Umbilical cord (tissue), 2 donors: Measurements from ENCODE around the gene POMP. TPM values are rescaled to one million over a fixed set of nuclear protein-coding genes. Genes with fewer than 3 reads are reported as not detected.

ENCODE experiments used
- DNase-seq: peaks from one replicate; pipeline ENCODE4 v3.0.0-alpha.2; 2015; ENCODE audit warnings: low spot score
- total RNA-seq: library from RNA; depleted of rRNA; stranded (reverse); fragments of >200 nt; gene quantifications from one replicate; pipeline ENCODE4 v1.2.3, GENCODE V29; 2014; ENCODE audit warnings: low replicate concordance; ENCODE audit not compliant: insufficient read depth

Gene POMP, protein sequence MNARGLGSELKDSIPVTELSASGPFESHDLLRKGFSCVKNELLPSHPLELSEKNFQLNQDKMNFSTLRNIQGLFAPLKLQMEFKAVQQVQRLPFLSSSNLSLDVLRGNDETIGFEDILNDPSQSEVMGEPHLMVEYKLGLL
- total RNA-seq: 41.7 TPM

DNA sequence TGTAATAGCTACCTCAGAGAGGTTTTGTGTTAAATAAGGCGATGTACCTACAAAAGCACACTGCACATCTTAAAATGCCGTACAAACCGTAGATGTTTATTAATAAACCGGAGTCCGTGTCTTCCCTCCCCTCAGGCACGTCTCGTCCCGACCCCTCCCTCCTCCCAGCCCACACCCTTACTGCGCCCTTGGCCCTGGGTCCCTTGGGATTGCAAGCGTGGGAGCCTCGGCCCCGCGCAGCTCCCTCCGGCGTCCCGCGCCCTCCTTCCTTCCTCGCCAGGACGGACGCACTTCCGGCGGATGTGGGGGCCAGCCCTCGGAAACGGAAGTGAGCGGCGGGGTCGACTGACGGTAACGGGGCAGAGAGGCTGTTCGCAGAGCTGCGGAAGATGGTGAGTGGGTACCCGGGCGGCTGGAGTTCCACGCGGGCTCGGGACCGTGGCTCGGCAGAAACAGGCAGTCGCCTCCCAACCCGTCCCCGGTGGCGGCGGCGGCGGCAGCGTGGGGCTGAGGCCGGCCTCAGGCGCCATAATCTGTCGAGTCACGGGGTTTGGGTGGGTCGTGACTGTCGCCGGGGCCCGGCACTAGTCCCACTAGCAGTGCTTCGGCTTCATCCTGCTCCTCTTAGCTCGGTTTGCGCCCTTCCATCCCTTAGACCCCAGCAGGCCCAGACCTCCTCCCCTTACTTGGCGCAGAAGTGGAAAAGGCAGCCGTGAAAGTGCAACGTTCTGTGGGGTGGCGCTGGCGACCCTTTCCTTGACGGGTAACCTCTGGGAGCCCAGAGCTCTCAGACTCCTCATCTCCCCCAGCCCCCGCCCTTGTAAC, at the start of gene POMP:
POMP (plus strand) TSS at position 335 of the 825 bp plus-strand sequence; CDS start at position 390, 55 bp downstream.
- DNase-seq: peak; percentile 95

DNA sequence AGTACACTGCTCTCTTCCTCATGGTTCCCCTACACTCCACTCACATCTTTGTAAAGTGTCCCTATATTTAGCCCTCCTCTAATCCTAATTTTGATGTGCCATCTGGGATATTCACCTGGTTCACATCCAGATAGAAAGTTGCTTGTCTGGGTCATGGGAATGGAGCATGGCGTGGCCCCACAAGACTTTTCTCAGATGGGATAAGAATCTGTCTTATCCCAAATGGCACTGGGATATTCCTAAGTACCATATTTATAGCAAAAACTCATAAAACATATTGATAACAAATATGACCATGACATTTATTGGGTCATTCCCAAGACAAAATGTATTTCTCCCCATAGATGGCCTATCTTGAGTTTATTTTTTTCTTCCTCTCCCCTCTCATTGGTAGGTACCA, 49.5 kb upstream of the POMP start:
- DNase-seq: no peak

GRCh38 chr13:28609926-28610325, 49.0 kb upstream of the POMP start:
- peak; percentile 83 for DNase-seq

GRCh38 chr13:28610996-28611395, 47.9 kb upstream of the POMP start:
- DNase-seq: no peak

DNA sequence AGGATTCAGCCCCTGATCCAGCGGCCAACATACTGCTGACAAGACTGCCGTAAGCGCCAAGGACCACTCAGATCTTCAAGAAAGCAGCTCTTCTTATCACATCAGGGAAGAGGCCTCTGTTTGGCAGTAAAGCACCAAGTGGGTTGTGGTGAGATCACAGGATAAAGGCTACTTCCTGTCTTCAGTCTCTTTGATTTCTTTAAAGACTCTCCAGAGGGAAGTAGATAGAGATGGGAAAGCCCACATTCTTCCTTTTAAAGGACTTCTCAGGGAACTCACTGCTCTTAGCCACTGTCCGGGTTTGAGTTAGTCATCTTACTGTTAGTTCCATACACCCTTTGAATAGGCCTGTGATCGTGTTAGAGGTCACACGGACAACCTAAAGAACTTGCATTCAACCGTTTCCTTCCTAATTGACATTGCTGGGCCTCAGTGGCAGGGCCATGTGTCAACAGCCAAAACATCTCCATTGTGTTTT, 47.2 kb upstream of the POMP start:
- DNase-seq: peak; percentile 95

- DNase-seq: no peak
Observed at GRCh38 chr13:28613562-28613961, 45.4 kb upstream of the POMP start.

GRCh38 chr13:28615916-28616446, 42.9 kb upstream of the POMP start:
- no peak for DNase-seq

DNA sequence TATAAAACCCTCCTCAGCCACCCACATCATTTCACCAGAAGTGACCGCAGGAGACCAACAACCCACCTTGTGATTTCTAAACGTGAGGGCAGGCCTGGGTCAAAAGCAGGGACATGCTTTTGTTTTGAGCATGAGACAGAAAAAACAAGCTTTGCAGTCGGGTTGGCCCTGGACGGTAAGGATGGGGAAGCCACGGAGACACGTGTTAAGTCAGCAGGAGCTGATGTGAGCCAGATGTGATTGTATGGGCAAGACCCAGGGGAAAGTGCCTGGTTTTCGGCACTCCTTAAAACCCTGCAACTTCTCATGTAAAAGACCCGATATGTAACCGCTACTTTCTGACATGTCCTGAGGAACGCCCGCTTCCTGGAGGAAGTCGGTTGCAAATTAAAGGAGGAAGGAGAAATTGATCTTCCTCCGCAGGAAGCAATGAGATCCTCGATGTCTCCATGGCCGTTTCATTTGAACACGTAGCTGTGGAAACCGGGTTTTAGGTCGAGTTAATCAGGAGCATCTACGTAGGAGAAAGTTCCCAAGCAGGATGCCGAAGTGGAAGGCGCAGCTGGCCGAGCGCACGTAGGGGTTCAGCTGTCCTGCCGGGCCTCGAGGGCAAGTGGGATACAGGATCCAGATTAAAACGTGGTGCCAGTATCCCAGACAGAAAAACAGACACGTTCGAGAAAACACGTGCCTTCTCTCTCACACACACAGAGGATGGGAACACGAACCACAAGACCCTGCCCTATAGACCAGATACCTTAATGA, 40.5 kb upstream of the POMP start:
- no peak for DNase-seq

DNA sequence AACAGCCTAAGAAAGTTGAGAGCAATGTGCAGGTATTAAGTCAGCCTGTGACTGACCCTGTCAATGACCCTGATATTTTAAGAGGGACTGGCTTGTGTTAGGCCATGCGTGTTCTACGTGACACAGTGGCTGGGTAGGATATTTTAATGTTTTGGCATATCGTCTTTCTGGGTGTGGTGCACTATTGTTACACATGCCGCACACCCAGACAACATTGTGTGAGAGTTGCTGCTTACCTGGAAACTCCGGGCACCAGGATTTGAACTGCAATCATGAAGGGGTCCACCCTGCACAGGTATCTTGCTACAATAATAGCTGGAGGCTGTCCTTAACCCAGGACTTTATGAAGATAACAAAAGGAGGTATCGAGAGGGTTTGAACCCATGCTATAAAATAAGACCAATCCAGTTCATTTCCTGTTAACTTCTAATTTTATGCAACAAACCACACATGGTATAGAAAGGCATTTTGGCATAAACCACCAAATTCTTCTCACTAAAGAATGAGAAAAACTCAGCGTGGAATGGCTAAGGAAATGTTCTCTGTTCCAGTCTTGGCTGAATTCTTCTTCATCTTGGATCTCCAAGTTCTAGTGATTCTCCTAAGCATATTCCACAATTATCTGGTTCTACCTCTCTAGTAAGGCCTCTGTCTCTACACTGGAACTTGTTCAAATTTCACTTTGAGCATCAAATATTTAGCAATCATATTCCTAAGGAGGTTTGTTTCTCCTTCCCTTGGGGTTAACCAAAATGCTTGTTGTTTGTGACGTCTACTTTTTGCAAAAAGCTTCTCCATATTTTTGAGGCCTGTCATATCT, 38.7 kb upstream of the POMP start:
- DNase-seq: no peak

GRCh38 chr13:28621449-28621848, 37.5 kb upstream of the POMP start:
- no peak for DNase-seq

DNA sequence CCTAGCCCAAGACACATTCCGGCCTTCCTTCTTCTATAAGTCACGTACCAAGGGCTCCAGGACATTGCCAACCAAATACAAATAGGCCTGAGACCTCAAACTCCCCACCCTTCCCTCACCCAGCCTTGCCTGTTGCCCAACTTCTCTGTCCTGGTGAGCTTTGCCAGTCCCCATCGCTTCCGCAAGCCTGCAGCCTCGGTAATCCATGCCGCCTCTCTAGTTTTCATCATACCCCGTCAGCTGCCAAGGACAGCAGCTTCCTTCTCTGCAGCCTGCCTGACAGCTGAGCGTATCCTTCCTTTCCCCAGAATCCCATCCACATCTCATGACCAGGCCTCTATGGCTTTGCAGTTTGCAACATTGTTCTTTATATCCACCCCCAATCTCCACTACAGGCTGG, 36.6 kb upstream of the POMP start:
- peak; percentile 74 for DNase-seq

DNA sequence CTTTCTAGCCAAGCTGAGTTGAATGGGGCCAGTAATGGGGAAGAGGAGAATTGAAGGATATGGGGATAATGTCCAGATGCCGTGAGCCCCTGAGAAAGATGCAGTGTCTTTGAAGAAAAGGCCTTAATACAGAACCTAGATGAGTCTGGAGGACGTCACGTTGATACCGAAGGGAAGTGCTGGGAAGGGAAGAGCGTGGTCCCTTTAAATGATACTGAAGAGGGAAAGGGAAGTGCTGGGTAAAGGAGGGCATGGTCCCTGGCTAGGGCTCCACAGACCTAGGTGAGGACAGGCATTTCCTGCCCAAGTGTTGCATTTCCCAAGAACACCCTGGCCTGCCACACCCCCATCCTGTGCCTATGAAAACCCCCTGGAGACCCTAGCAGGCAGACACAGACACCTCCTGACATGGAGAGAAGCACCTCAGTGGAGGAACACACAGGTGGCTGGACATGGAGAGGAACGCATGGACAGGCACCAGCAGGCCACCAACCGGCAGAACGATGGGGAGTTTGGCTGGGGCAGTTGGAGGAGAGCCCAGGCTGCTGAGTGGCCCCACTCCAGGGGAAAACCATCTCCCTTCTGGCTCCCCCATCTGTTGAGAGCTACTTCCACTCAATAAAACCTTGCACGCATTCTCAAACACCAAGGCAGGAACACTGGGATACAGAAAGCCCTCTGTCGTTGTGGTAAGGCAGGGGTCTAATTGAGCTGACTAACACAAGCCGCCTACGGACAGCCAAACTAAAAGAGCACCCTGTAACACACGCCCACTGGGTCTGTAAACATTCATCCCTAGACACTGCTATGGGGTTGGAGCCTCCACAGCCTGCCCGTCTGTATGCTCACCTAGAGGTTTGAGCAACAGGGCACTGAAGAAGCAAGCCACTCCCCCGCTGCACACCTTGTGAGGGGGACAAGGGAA, 34.9 kb upstream of the POMP start:
- DNase-seq: no peak

GRCh38 chr13:28624707-28625432, 34.1 kb upstream of the POMP start:
- no peak for DNase-seq

DNA sequence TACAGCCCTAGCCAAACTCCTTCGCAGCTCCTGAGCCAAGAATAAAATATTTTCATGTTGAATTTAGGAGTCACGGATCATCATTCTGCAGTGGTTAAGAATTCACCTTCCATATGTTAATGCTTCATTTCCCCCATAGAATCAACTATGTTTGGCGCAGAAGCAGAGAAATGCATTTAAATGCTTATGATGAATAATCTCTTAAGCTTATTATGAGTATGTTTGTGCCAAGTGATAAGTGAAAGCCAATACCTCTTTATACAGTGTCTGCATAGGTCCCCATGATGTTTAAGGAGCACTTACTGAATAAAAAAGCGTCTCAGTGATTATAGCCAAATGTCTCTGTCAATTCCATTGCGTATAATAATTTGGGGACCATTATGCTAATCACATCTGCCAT, 32.7 kb upstream of the POMP start:
- DNase-seq: no peak

- DNase-seq: no peak
Observed at GRCh38 chr13:28628241-28628640, 30.7 kb upstream of the POMP start.

DNA sequence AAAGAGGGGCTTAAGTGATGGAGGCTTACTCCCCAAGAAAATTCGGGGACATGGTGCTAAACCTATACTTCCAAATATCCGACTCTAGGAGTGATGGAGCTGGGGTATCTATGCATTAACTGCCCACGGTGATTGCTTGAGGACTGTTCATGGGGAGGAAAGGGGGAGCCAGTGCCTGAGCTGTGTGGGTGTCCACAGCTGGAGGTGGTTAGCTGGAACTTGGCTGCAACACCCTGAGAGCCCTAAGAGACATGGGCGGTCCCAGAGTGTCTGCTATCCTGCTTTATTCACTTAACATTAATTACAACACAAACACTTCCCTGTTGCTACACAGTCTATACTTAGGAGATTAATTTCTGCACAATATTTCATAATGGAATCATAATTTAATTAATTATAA, 28.1 kb upstream of the POMP start:
- DNase-seq: no peak

GRCh38 chr13:28631801-28632200, 27.1 kb upstream of the POMP start:
- no peak for DNase-seq

- DNase-seq: no peak
Observed at GRCh38 chr13:28636069-28636468, 22.9 kb upstream of the POMP start.

GRCh38 chr13:28636677-28637317, 22.1 kb upstream of the POMP start:
- no peak for DNase-seq
